ENCODE results near the gene ADAMTS4. TPM values are rescaled to one million over a fixed set of nuclear protein-coding genes. Genes with fewer than 3 reads are reported as not detected.

ADAMTS4 gene
- total RNA-seq, 2 experiments from 2014 or later: 0.28 to 0.60 TPM

DNA sequence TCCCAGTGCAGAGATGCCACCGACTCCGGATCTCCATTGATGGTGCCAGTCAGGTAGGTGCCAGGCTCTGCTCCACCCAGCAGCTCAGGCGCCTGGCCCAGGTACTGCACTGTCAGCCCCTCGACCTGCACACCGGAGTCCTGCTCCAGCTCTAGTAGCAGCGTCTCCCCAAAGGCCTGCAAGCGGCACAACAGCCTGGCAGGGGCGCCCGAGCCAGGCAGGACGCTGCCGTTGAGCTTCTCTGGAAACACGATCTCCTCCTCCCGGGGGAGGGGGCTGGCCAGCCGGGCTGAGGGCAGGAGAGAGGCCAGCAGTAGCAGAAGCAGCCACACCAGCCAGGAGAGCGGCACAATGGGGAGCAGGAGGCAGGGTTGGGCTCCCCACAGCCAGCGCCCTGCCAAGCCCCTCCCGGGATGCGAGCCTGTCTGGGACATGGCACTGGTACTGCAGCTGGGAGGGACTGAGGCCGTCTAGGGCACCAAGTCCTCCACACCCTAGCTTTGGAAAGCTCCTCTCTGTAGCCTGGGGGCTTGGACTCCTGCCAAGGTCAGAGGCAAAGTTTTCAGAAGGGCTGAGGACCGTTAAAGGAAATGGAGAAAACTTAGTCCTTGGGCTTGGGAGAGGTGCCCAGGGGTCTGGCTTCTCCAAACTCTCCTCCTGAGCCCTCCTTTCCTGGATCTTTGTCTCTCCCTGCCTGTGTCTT is 509 bp downstream of the ADAMTS4 start:
- H3K9me3 Mint-ChIP-seq: no peaks in the 10 kb centered on the region
- peaks cover 61% of the 10 kb centered on the region for H3K4me1 ChIP-seq (ENCODE audit: insufficient read depth, low read length)
- H3K4me1 Mint-ChIP-seq (ENCODE audit: low read depth): peaks cover 43% of the 10 kb centered on the region
- H3K9me3 ChIP-seq (ENCODE audit: control insufficient read depth in 1 of 2, insufficient read depth in 1 of 2, low read length in 2 of 2): no peaks in the 10 kb centered on the region
- ChIA-PET POLR2A (interaction anchor here (1.7 kb wide), 1 partner anchor 16 kb away, joined by 7 read pairs; no protein-coding TSS in a partner anchor), CTCF (no interaction called here)
- DNase-seq (no peak), ATAC-seq (ENCODE audit: poor library complexity) (no peak)
- H3K27ac Mint-ChIP-seq: no peak overlapping the region
- H3K4me3 Mint-ChIP-seq: no peak overlapping the region
- H3K4me3 ChIP-seq (ENCODE audit: low read length): no peak overlapping the region
- peaks cover 1% of the 10 kb centered on the region for H3K36me3 ChIP-seq (ENCODE audit: insufficient read depth, low read length)
- no peaks in the 10 kb centered on the region for H3K27me3 ChIP-seq (ENCODE audit: control insufficient read depth in 1 of 2, insufficient read depth in 2 of 2, low read length in 2 of 2)
- no peak overlapping the region for H3K27ac ChIP-seq (ENCODE audit: low read depth in 1 of 2, low read length in 2 of 2)
- no peaks in the 10 kb centered on the region for H3K27me3 Mint-ChIP-seq
- TF ChIP-seq, protein P1, sequence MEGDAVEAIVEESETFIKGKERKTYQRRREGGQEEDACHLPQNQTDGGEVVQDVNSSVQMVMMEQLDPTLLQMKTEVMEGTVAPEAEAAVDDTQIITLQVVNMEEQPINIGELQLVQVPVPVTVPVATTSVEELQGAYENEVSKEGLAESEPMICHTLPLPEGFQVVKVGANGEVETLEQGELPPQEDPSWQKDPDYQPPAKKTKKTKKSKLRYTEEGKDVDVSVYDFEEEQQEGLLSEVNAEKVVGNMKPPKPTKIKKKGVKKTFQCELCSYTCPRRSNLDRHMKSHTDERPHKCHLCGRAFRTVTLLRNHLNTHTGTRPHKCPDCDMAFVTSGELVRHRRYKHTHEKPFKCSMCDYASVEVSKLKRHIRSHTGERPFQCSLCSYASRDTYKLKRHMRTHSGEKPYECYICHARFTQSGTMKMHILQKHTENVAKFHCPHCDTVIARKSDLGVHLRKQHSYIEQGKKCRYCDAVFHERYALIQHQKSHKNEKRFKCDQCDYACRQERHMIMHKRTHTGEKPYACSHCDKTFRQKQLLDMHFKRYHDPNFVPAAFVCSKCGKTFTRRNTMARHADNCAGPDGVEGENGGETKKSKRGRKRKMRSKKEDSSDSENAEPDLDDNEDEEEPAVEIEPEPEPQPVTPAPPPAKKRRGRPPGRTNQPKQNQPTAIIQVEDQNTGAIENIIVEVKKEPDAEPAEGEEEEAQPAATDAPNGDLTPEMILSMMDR (IDR thresholded peaks at IDR 0.05): no peak
- intact Hi-C loops (cut with DNase I, micrococcal nuclease): loop anchor here in 1 of 2 experiments (2.0 kb wide), 1 partner anchor 30 kb away; no protein-coding TSS in a partner anchor
- H3K36me3 Mint-ChIP-seq (ENCODE audit: low read depth): peaks cover 10% of the 10 kb centered on the region

DNA sequence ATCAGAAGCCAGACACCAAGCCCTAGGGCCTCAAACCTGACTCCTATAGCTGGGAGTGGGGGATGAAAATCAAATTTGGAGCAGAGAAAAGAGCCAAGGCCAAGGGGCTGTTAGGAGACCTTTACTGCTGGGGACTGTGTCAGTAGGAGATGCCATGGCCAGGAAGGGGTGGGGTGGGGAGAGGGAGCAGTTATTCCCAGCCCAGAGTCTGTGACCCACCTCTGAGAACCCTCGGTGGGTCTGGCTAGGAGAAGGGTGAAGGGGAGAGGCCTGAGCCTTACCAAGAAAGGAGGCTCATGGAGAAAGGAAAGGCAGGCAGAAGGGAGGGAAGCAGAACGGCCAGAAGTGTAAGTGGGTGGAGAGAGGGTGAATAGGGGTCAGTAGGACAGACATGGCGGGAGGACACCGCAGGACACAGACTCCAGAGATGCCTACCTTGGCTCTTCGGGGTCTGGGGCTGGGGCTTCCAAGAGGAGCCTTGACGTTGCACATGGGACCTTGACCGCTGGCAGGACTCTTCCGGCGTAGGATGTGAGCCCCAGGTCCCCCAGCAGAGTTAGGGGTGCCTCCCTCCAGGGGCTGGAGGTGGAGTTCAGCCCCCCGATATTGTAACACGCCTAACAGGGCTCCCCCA is 1.2 kb downstream of the ADAMTS4 start:
- DNase-seq (no peak), ATAC-seq (ENCODE audit: poor library complexity) (no peak)
- no peaks in the 10 kb centered on the region for H3K9me3 ChIP-seq (ENCODE audit: control insufficient read depth in 1 of 2, insufficient read depth in 1 of 2, low read length in 2 of 2)
- intact Hi-C loops (cut with DNase I, micrococcal nuclease): loop anchor here in 1 of 2 experiments (2.0 kb wide), 1 partner anchor 29 kb away; no protein-coding TSS in a partner anchor
- H3K36me3 ChIP-seq (ENCODE audit: insufficient read depth, low read length): no peaks in the 10 kb centered on the region
- H3K27me3 ChIP-seq (ENCODE audit: control insufficient read depth in 1 of 2, insufficient read depth in 2 of 2, low read length in 2 of 2): no peaks in the 10 kb centered on the region
- Mint-ChIP-seq H3K4me1 (ENCODE audit: low read depth) (peaks cover 41% of the 10 kb centered on the region), H3K36me3 (ENCODE audit: low read depth) (peaks cover 8% of the 10 kb centered on the region), H3K4me3 (no peak overlapping the region), H3K27ac (peak overlapping the region; percentile 20), H3K27me3 (no peaks in the 10 kb centered on the region), H3K9me3 (no peaks in the 10 kb centered on the region)
- no peak overlapping the region for H3K27ac ChIP-seq (ENCODE audit: low read depth in 1 of 2, low read length in 2 of 2)
- TF ChIP-seq, protein P1 (IDR thresholded peaks at IDR 0.05): no peak
- POLR2A ChIA-PET: interaction anchor here (0.7 kb wide), 1 partner anchor 108 kb away, joined by 3 read pairs; no protein-coding TSS in a partner anchor
- H3K4me1 ChIP-seq (ENCODE audit: insufficient read depth, low read length): peaks cover 61% of the 10 kb centered on the region
- CTCF ChIA-PET: no interaction called here
- H3K4me3 ChIP-seq (ENCODE audit: low read length): no peak overlapping the region

DNA sequence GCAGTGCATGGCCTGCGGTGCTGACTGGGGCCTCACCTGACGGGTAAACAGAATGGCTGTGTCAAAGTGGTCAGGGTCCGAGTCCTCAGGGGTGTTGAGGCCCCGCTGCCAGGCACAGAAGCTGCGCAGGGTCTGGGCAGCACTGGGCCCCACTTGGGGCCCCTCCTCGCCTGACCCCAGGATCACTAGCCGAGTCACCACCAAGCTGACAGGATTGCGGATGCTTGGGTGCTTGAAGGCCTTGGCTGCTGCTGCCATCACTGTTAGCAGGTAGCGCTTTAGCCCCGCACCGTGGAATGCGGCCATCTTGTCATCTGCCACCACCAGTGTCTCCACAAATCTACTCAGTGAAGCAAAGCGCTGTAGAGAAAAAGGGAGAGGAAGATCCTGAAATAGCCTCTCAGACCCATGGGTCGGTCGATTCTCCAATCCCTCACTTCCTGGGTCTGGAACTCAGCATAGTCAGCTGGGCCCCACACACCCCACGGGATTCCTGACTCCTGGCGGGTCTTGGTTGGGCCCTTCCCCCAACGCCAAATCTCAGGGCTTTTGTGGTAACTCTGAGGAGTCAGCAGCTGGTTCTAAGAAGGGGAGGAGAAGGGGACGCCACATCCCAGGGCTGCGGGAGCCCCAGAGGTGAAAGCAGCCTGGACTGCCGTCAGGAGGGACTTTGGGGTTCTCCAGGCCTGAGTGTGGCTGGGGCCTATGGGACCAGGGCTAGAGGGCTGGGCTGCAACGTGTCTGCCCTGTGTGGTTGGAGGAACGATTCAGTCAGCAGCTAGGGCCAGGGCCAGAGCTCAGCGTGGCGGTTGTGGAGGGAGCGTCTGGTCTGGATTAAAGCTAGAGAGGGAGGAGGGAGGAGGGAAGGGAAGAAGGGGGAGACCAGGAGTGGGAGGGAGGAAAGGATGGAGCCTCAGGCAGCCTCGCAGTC is 2.1 kb downstream of the ADAMTS4 start:
- Mint-ChIP-seq H3K27me3 (no peaks in the 10 kb centered on the region), H3K36me3 (ENCODE audit: low read depth) (no peaks in the 10 kb centered on the region), H3K4me1 (ENCODE audit: low read depth) (peaks cover 41% of the 10 kb centered on the region), H3K9me3 (no peaks in the 10 kb centered on the region), H3K4me3 (no peak overlapping the region), H3K27ac (no peak overlapping the region)
- intact Hi-C loops (cut with DNase I, micrococcal nuclease): no loop called here
- TF ChIP-seq, protein P1 (IDR thresholded peaks at IDR 0.05): no peak
- CTCF ChIA-PET: no interaction called here
- H3K4me3 ChIP-seq (ENCODE audit: low read length): no peak overlapping the region
- DNase-seq: no peak
- no peak for ATAC-seq (ENCODE audit: poor library complexity)
- H3K9me3 ChIP-seq (ENCODE audit: control insufficient read depth in 1 of 2, insufficient read depth in 1 of 2, low read length in 2 of 2): no peaks in the 10 kb centered on the region
- no peaks in the 10 kb centered on the region for H3K36me3 ChIP-seq (ENCODE audit: insufficient read depth, low read length)
- POLR2A ChIA-PET: interaction anchor here (0.6 to 1.4 kb wide), 3 partner anchors 29 to 597 kb away, joined by 3 read pairs; partner anchors contain the start of gene TOMM40L
- H3K27ac ChIP-seq (ENCODE audit: low read depth in 1 of 2, low read length in 2 of 2): no peak overlapping the region
- H3K4me1 ChIP-seq (ENCODE audit: insufficient read depth, low read length): peaks cover 67% of the 10 kb centered on the region
- H3K27me3 ChIP-seq (ENCODE audit: control insufficient read depth in 1 of 2, insufficient read depth in 2 of 2, low read length in 2 of 2): no peaks in the 10 kb centered on the region
